SH-SY5Y (cell line): Measurements from ENCODE around the gene RBM8A.

Source experiments
- GATA2 ChIP-seq: IDR thresholded peaks from 2 replicates; pipeline ENCODE4 v1.6.1; 2011; ENCODE audit warnings: mild to moderate bottlenecking, low read depth, low read length
- GATA3 ChIP-seq: IDR thresholded peaks from 2 replicates; pipeline ENCODE4 v1.6.1; 2011; ENCODE audit warnings: low read depth, mild to moderate bottlenecking, low read length, moderate library complexity

DNA sequence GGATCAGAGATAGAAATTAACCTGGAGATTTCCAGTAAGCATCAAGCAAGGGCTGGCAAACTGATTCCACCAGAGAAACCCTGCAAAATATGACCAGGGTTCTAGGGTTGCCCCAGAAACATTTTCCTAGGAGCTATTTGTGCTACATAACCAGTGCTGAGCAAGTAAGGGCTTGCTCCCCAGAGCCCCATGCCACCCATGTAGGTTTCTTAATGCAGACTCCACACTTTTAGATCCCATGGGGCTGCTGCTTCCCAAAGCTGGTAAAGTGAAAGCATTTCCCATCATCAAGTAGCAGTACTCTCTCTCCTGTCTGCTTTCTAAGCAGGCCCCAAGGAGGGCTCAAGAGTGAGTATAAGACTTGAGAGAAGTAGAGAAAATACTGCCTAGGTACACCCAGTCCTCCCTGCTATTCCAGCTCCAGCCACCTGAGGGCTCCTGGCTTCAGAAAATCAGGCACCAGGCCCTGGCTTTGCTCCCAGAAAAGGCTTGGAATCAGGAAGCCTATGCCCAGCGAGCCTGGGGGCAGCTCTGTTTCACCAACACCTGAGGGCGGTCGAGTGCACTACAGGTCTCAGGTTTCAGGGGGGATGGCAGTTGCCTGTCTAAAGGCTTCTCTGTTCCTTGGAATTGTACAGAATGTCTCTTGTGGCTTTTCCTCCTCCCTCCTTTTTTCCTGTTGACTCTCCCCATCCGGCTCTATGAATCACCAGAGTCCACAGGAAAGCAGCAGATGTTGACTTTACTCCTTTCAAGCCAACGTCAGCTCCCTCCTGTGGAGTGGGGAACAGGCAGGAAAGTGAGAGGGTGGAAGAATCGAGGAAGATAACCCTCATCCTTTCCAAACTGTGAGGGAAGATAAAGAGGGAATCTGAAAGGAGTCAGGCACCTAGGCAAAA, 35.4 kb downstream of the RBM8A start:
- TF ChIP-seq GATA3 (no peak), GATA2 (no peak)
